HEK293 (cell line): Measurements from ENCODE around the gene AURKA.
A peak's percentile ranks its signal among the peaks of the same experiment; 100 is the strongest.

Experiments
- CTCF ChIA-PET: fragments of 350-600 bp; formaldehyde crosslinking; extraction: SDS; loops from one replicate; lab custom pipeline; 2021; ENCODE audit warnings: antibody characterized with exemption; lab: Yijun Ruan, JAX
- POLR2A ChIA-PET: fragments of 300-600 bp; formaldehyde crosslinking; extraction: SDS; loops from one replicate; lab custom pipeline; 2020; ENCODE audit warnings: antibody characterized with exemption, inconsistent platforms; lab: Yijun Ruan, JAX
- H3K27ac ChIP-seq: fragments of 200-500 bp; sonication (Bioruptor generic); 2 replicates; pipeline ENCODE4 v1.5.1; 2014; ENCODE audit warnings: low read depth, low read length, control low read depth, inconsistent platforms; ENCODE audit errors: extremely low read depth
- H3K36me3 ChIP-seq, 2 experiments: fragments of 200-500 bp in 1 of 2; sonication (Bioruptor generic) in 1 of 2; 1 replicate in 1 of 2; 2 replicates in 1 of 2; pipeline ENCODE4 v1.5.1; 2014 to 2017; ENCODE audit warnings: inconsistent platforms in 2 of 2, low read length in 2 of 2; ENCODE audit not compliant: control insufficient read depth in 2 of 2, insufficient read depth in 1 of 2
- H3K4me1 ChIP-seq: fragments of 200-500 bp; sonication (Bioruptor generic); 2 replicates; pipeline ENCODE4 v1.5.1; 2014; ENCODE audit warnings: mild to moderate bottlenecking, low read length, inconsistent platforms; ENCODE audit not compliant: control insufficient read depth, insufficient read depth
- H3K4me3 ChIP-seq: 2 replicates; pipeline ENCODE4 v1.5.1; 2011; ENCODE audit warnings: low read depth, mild to moderate bottlenecking, control low read depth, low read length, moderate library complexity
- H3K9me3 ChIP-seq: fragments of 200-500 bp; sonication (Bioruptor generic); 2 replicates; pipeline ENCODE4 v1.5.1; 2014; ENCODE audit warnings: low read depth, low read length, inconsistent platforms; ENCODE audit not compliant: control insufficient read depth, insufficient read depth
- SCRT2 ChIP-seq: fragments of 450-650 bp; formaldehyde crosslinking; IDR thresholded peaks from 2 replicates; pipeline ENCODE4 v1.5.1; 2016; ENCODE audit warnings: missing biosample characterization, missing genetic modification characterization
- TCF7L2 ChIP-seq: IDR thresholded peaks from 2 replicates; pipeline ENCODE4 v1.6.1; 2011; ENCODE audit warnings: low read depth, mild to moderate bottlenecking, inconsistent platforms, low read length, moderate library complexity, borderline replicate concordance
- ZBTB10 ChIP-seq: fragments of 450-650 bp; formaldehyde crosslinking; IDR thresholded peaks from 2 replicates; pipeline ENCODE4 v1.5.1; 2016; ENCODE audit warnings: missing biosample characterization, missing genetic modification characterization
- ZFP69B ChIP-seq: fragments of 450-650 bp; formaldehyde crosslinking; IDR thresholded peaks from 2 replicates; pipeline ENCODE4 v1.5.1; 2016; ENCODE audit warnings: missing biosample characterization, missing genetic modification characterization
- ZNF148 ChIP-seq: fragments of 450-650 bp; formaldehyde crosslinking; IDR thresholded peaks from 2 replicates; pipeline ENCODE4 v1.5.0; 2017; ENCODE audit warnings: missing biosample characterization, missing genetic modification characterization, borderline replicate concordance
- ZNF302 ChIP-seq: fragments of 450-650 bp; formaldehyde crosslinking; IDR thresholded peaks from 2 replicates; pipeline ENCODE4 v1.5.1; 2016; ENCODE audit warnings: missing biosample characterization, missing genetic modification characterization, low read depth
- ZNF394 ChIP-seq: fragments of 450-650 bp; formaldehyde crosslinking; IDR thresholded peaks from 2 replicates; pipeline ENCODE4 v1.5.1; 2016; ENCODE audit warnings: missing biosample characterization, missing genetic modification characterization, mild to moderate bottlenecking, moderate library complexity, borderline replicate concordance
- ZSCAN18 ChIP-seq: fragments of 450-650 bp; formaldehyde crosslinking; IDR thresholded peaks from 2 replicates; pipeline ENCODE4 v1.5.1; 2016; ENCODE audit warnings: missing biosample characterization, missing genetic modification characterization
- ZXDB ChIP-seq: fragments of 450-650 bp; formaldehyde crosslinking; IDR thresholded peaks from 2 replicates; pipeline ENCODE4 v1.5.1; 2016; ENCODE audit warnings: missing biosample characterization, missing genetic modification characterization
- TF ChIP-seq, protein P1 (sequence below): fragments of 450-650 bp; formaldehyde crosslinking; IDR thresholded peaks from 2 replicates; pipeline ENCODE4 v1.5.1; 2017; ENCODE audit warnings: missing biosample characterization, missing genetic modification characterization
- TF ChIP-seq, protein P2 (sequence below): fragments of 450-650 bp; formaldehyde crosslinking; IDR thresholded peaks from 2 replicates; pipeline ENCODE4 v1.5.1; 2016; ENCODE audit warnings: missing biosample characterization, missing genetic modification characterization

AURKA gene

DNA sequence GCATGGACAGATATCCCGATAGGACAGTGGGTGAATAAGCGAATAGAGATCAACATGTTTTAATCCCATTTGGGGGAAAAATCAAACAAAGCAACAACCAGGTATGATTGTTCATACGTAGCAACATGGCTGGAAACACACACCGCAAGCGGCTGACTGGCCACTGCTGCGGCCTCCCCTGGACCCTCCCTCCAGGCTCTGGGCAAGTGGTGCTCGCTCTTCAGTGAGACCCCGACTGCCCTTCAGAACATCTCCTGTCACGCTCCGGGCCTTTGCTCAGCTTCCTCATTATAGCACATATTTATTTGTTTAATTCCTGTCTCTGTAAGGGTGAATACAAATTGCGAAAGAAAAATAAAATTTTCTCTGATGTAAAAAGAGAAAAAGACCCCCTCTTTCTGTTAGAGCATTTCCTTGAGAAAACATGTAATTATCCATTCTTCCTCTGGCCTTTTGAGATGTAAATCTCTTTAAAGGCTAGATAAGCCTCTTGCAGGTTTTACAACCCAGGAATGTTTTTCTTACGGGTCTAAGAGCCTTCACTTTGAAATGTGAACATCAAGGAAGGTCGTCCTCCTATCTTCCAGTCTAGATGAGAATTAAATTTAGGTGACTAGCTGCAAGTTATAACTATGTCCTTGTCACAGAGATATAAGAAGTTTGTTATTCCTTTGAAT is 44.2 kb downstream of the AURKA start:
- H3K36me3 ChIP-seq = no peaks in the 10 kb centered on the region
- CTCF ChIA-PET = interaction anchor here (0.7 kb wide), 1 partner anchor 145 kb away, joined by 3 read pairs; no protein-coding TSS in a partner anchor
- no peak overlapping the region for H3K27ac ChIP-seq
- no peaks in the 10 kb centered on the region for H3K9me3 ChIP-seq
- POLR2A ChIA-PET = no interaction called here
- TF ChIP-seq ZNF148 (no peak), ZNF394 (tag by site-specific recombination) (no peak), ZNF302 (tag by site-specific recombination) (no peak), ZXDB (tag by site-specific recombination) (no peak), ZSCAN18 (tag by site-specific recombination) (no peak), TCF7L2 (peak; percentile 36; the same call in 1 of the 2 replicates)
- TF ChIP-seq, protein P1, sequence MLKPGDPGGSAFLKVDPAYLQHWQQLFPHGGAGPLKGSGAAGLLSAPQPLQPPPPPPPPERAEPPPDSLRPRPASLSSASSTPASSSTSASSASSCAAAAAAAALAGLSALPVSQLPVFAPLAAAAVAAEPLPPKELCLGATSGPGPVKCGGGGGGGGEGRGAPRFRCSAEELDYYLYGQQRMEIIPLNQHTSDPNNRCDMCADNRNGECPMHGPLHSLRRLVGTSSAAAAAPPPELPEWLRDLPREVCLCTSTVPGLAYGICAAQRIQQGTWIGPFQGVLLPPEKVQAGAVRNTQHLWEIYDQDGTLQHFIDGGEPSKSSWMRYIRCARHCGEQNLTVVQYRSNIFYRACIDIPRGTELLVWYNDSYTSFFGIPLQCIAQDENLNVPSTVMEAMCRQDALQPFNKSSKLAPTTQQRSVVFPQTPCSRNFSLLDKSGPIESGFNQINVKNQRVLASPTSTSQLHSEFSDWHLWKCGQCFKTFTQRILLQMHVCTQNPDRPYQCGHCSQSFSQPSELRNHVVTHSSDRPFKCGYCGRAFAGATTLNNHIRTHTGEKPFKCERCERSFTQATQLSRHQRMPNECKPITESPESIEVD (tag by site-specific recombination) = peak; percentile 63
- peaks cover 6% of the 10 kb centered on the region; the same call in 1 of the 2 replicates for H3K4me1 ChIP-seq
- H3K4me3 ChIP-seq = no peak overlapping the region

- H3K36me3 ChIP-seq = no peaks in the 10 kb centered on the region
- no peak overlapping the region for H3K4me3 ChIP-seq
- CTCF ChIA-PET = no interaction called here
- H3K4me1 ChIP-seq = peaks cover 6% of the 10 kb centered on the region; the same call in 1 of the 2 replicates
- H3K27ac ChIP-seq = no peak overlapping the region
- TF ChIP-seq ZFP69B (tag by site-specific recombination) (no peak), ZBTB10 (tag by site-specific recombination) (no peak), SCRT2 (peak; percentile 45)
- TF ChIP-seq, protein P2, sequence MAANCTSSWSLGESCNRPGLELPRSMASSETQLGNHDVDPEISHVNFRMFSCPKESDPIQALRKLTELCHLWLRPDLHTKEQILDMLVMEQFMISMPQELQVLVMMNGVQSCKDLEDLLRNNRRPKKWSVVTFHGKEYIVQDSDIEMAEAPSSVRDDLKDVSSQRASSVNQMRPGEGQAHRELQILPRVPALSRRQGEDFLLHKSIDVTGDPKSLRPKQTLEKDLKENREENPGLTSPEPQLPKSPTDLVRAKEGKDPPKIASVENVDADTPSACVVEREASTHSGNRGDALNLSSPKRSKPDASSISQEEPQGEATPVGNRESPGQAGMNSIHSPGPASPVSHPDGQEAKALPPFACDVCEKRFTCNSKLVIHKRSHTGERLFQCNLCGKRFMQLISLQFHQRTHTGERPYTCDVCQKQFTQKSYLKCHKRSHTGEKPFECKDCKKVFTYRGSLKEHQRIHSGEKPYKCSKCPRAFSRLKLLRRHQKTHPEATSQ (tag by site-specific recombination) = no peak
- POLR2A ChIA-PET = no interaction called here
- no peaks in the 10 kb centered on the region for H3K9me3 ChIP-seq
Measured at GRCh38 chr20:56345911-56346310, 46.1 kb downstream of the AURKA start.
